ENCODE data around the gene ANKRD17. TPM values are rescaled to one million over a fixed set of nuclear protein-coding genes. Genes with fewer than 3 reads are reported as not detected.

Gene ANKRD17
- total RNA-seq, 4 donors from 2014 or later, result 69.9 to 93.1 (median 74.3) TPM

GRCh38 chr4:73178389-73178788, 80.2 kb downstream of the ANKRD17 start:
- Histone ChIP-seq H3K27me3 (no peaks in the 10 kb centered on the region), H3K27ac (no peak overlapping the region), H3K9me3 (no peaks in the 10 kb centered on the region), H3K4me3 (no peak overlapping the region), H3K4me1 (peaks cover 0 to 24% (median 0%) of the 10 kb centered on the region in 4 donors), H3K36me3 (peaks cover 0 to 27% (median 4%) of the 10 kb centered on the region in 4 donors)
- in situ Hi-C loops (cut with MboI; ENCODE audit: low pct_ligation_motif_present in 1 of 4, low pct_unique_long_range_greater_than_20kb in 1 of 4, low sequenced_read_pairs in 3 of 4), result no loop called here
- DNase-seq, result no peak
- 81 to 84% methylated on average over 5 of the region's 5 CpGs for WGBS, 2 donors (ENCODE audit: low coverage in 1 of 2)
- TF ChIP-seq, protein P1, sequence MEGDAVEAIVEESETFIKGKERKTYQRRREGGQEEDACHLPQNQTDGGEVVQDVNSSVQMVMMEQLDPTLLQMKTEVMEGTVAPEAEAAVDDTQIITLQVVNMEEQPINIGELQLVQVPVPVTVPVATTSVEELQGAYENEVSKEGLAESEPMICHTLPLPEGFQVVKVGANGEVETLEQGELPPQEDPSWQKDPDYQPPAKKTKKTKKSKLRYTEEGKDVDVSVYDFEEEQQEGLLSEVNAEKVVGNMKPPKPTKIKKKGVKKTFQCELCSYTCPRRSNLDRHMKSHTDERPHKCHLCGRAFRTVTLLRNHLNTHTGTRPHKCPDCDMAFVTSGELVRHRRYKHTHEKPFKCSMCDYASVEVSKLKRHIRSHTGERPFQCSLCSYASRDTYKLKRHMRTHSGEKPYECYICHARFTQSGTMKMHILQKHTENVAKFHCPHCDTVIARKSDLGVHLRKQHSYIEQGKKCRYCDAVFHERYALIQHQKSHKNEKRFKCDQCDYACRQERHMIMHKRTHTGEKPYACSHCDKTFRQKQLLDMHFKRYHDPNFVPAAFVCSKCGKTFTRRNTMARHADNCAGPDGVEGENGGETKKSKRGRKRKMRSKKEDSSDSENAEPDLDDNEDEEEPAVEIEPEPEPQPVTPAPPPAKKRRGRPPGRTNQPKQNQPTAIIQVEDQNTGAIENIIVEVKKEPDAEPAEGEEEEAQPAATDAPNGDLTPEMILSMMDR (IDR thresholded peaks at IDR 0.05), result no peak
- no peak for TF ChIP-seq POLR2AphosphoS5 (IDR thresholded peaks at IDR 0.05)
- no peak for TF ChIP-seq EP300 (IDR thresholded peaks at IDR 0.05; ENCODE audit: low read depth)
- TF ChIP-seq POLR2A (IDR thresholded peaks at IDR 0.05), result no peak
- intact Hi-C loops (cut with DNase I; ENCODE audit: low total_unique reads), result no loop called here

- Histone ChIP-seq H3K4me1 (no peaks in the 10 kb centered on the region), H3K27me3 (no peaks in the 10 kb centered on the region), H3K4me3 (no peak overlapping the region), H3K27ac (no peak overlapping the region), H3K36me3 (peaks cover 0 to 61% (median 13%) of the 10 kb centered on the region in 4 donors), H3K9me3 (no peaks in the 10 kb centered on the region)
- no peak for DNase-seq
- intact Hi-C loops (cut with DNase I; ENCODE audit: low total_unique reads), result no loop called here
- WGBS, 2 donors (ENCODE audit: low coverage in 1 of 2), result 95 to 97% methylated on average over 2 of the region's 2 CpGs
- TF ChIP-seq POLR2AphosphoS5 (IDR thresholded peaks at IDR 0.05) (no peak), POLR2A (IDR thresholded peaks at IDR 0.05) (no peak), EP300 (IDR thresholded peaks at IDR 0.05; ENCODE audit: low read depth) (no peak)
- TF ChIP-seq, protein P1 (IDR thresholded peaks at IDR 0.05), result no peak
- in situ Hi-C loops (cut with MboI; ENCODE audit: low pct_ligation_motif_present in 1 of 4, low pct_unique_long_range_greater_than_20kb in 1 of 4, low sequenced_read_pairs in 3 of 4), result no loop called here
These were observed 86.4 kb downstream of the ANKRD17 start for GRCh38 chr4:73172161-73172560.

- H3K4me3 ChIP-seq, result no peak overlapping the region
- WGBS, 2 donors (ENCODE audit: low coverage in 1 of 2), result 95 to 100% methylated on average over 2 to 7 of the region's 7 CpGs
- H3K27me3 ChIP-seq, result no peaks in the 10 kb centered on the region
- in situ Hi-C loops (cut with MboI; ENCODE audit: low pct_ligation_motif_present in 1 of 4, low pct_unique_long_range_greater_than_20kb in 1 of 4, low sequenced_read_pairs in 3 of 4) (no loop called here), intact Hi-C loops (cut with DNase I; ENCODE audit: low total_unique reads) (no loop called here)
- H3K27ac ChIP-seq, result no peak overlapping the region
- no peak for TF ChIP-seq EP300 (IDR thresholded peaks at IDR 0.05; ENCODE audit: low read depth)
- TF ChIP-seq, protein P1 (IDR thresholded peaks at IDR 0.05), result no peak
- no peak for TF ChIP-seq POLR2A (IDR thresholded peaks at IDR 0.05)
- no peak for TF ChIP-seq POLR2AphosphoS5 (IDR thresholded peaks at IDR 0.05)
- no peaks in the 10 kb centered on the region for H3K4me1 ChIP-seq
- peaks cover 0 to 65% (median 14%) of the 10 kb centered on the region in 4 donors for H3K36me3 ChIP-seq
- no peak for DNase-seq
- H3K9me3 ChIP-seq, result peaks cover 3 to 6% of the 10 kb centered on the region in 2 donors
These were observed 87.9 kb downstream of the ANKRD17 start for GRCh38 chr4:73170518-73171198.

DNA sequence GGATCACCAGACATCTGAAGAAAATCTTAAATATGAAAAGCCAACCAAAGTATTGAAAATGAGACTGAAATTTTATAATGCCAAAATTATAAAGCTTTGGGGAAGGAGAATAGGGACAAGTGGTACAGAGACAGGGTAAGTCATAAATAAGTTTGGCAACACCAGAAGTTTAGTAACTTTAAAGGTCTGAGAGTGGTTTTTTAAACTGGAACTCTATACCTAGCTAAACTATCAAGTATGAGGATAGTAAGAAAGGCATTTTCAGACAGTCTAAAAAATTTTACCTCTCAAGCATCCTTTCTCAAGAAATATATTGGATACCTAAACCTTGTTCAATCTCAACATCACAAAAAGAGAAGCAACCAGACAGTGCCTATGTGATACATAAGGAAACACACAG, 92.4 kb downstream of the ANKRD17 start:
- H3K4me1 ChIP-seq, result no peaks in the 10 kb centered on the region
- no peaks in the 10 kb centered on the region for H3K27me3 ChIP-seq
- TF ChIP-seq POLR2A (IDR thresholded peaks at IDR 0.05) (no peak), POLR2AphosphoS5 (IDR thresholded peaks at IDR 0.05) (no peak), EP300 (IDR thresholded peaks at IDR 0.05; ENCODE audit: low read depth) (no peak)
- TF ChIP-seq, protein P1 (IDR thresholded peaks at IDR 0.05), result no peak
- intact Hi-C loops (cut with DNase I; ENCODE audit: low total_unique reads), result no loop called here
- in situ Hi-C loops (cut with MboI; ENCODE audit: low pct_ligation_motif_present in 1 of 4, low pct_unique_long_range_greater_than_20kb in 1 of 4, low sequenced_read_pairs in 3 of 4), result no loop called here
- H3K27ac ChIP-seq, result no peak overlapping the region
- H3K4me3 ChIP-seq, result no peak overlapping the region
- peaks cover 3 to 6% of the 10 kb centered on the region in 2 donors for H3K9me3 ChIP-seq
- no peak for DNase-seq
- peaks cover 0 to 42% (median 15%) of the 10 kb centered on the region in 4 donors for H3K36me3 ChIP-seq

All from transverse colon (tissue), 4 donors.